A673 (cell line): ENCODE results near the gene HS6ST3.

Experiments
- CTCF ChIP-seq: fragments of 300-800, 200-600 bp; sonication (generic); conservative IDR thresholded peaks from 2 replicates; pipeline ENCODE4 v1.5.1; 2017; ENCODE audit warnings: low read depth, mild to moderate bottlenecking, antibody characterized with exemption, low read length, moderate library complexity, mixed read lengths
- EZH2 ChIP-seq: fragments of 200-600 bp; sonication (generic); IDR thresholded peaks from 2 replicates; pipeline ENCODE4 v1.6.1; 2017; ENCODE audit warnings: borderline replicate concordance, low read depth, mild to moderate bottlenecking, mixed read lengths, antibody characterized with exemption, low read length; ENCODE audit not compliant: poor library complexity, severe bottlenecking

DNA sequence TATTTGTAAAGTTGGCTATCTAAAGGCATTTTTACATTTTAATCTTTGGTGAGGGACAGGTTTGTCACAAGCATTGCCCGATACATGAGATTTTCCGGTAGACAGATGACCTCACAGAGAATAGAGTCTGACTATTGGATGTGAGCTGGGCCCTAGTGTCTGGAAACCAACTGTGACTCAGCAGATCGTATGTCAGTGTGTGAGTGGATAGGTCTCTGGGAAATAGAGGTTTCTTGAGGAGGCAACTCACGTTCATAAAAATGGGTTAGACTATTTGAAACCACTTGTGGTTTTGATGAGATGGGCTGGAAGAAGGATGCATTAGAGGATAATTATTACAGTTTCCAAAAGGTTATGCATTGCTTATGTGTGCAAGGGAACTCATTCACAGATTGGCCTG lies 19.2 kb downstream of the HS6ST3 start:
- no peak for TF ChIP-seq CTCF
- no peak for TF ChIP-seq EZH2
